OCI-LY1 (cell line): Measurements from ENCODE around the gene GNPTAB.

Experiments used
- H2AFZ ChIP-seq: fragments of 200-600 bp; sonication (generic), shearing (Covaris generic); 2 replicates; pipeline ENCODE4 v1.6.0; 2014; ENCODE audit warnings: antibody characterized with exemption, mild to moderate bottlenecking, low read length
- H3F3A ChIP-seq: fragments of 200-600 bp; sonication (generic), shearing (Covaris generic); 2 replicates; pipeline ENCODE4 v1.6.0; 2014; ENCODE audit warnings: mild to moderate bottlenecking, antibody characterized with exemption, low read length, moderate library complexity; ENCODE audit not compliant: insufficient read depth
- H3K27ac ChIP-seq: fragments of 200-600 bp; sonication (generic); 2 replicates; pipeline ENCODE4 v1.5.1; 2014; ENCODE audit warnings: low read length, mixed run types, mild to moderate bottlenecking, low read depth; ENCODE audit not compliant: poor library complexity, severe bottlenecking
- H3K27me3 ChIP-seq: fragments of 200-600 bp; sonication (generic); 2 replicates; pipeline ENCODE4 v1.6.0; 2014; ENCODE audit warnings: antibody characterized with exemption, mild to moderate bottlenecking, low read length, moderate library complexity; ENCODE audit not compliant: insufficient read depth
- H3K36me3 ChIP-seq: fragments of 200-600 bp; sonication (generic); 2 replicates; pipeline ENCODE4 v1.6.1; 2014; ENCODE audit warnings: mild to moderate bottlenecking, antibody characterized with exemption, low read length, moderate library complexity, mixed read lengths; ENCODE audit not compliant: insufficient read depth
- H3K4me1 ChIP-seq: fragments of 200-600 bp; sonication (generic); 2 replicates; pipeline ENCODE4 v1.5.1; 2014; ENCODE audit warnings: mild to moderate bottlenecking, low read length, moderate library complexity; ENCODE audit not compliant: insufficient read depth, severe bottlenecking
- H3K4me2 ChIP-seq: fragments of 200-600 bp; sonication (generic), shearing (Covaris generic); 2 replicates; pipeline ENCODE4 v1.6.1; 2014; ENCODE audit warnings: low read length
- H3K4me3 ChIP-seq: fragments of 200-600 bp; sonication (generic); 2 replicates; pipeline ENCODE4 v1.5.1; 2014; ENCODE audit warnings: low read length, low read depth, mild to moderate bottlenecking, mixed read lengths; ENCODE audit not compliant: poor library complexity, severe bottlenecking
- H3K79me2 ChIP-seq: fragments of 200-600 bp; shearing (Covaris generic); 2 replicates; pipeline ENCODE4 v1.6.1; 2016; ENCODE audit warnings: mixed run types, low read length, mixed read lengths; ENCODE audit not compliant: insufficient read depth
- H3K9ac ChIP-seq: fragments of 200-600 bp; sonication (generic), shearing (Covaris generic); 2 replicates; pipeline ENCODE4 v1.6.1; 2014; ENCODE audit warnings: mild to moderate bottlenecking, low read length, mixed read lengths
- H3K9me2 ChIP-seq: fragments of 200-600 bp; sonication (generic), shearing (Covaris generic); 2 replicates; pipeline ENCODE4 v1.6.1; 2014; ENCODE audit warnings: low read depth, mild to moderate bottlenecking, low read length, mixed read lengths
- H3K9me3 ChIP-seq: fragments of 200-600 bp; shearing (Covaris generic); 2 replicates; pipeline ENCODE4 v1.6.1; 2014; ENCODE audit warnings: low read length, mixed read lengths
- H4K20me1 ChIP-seq: fragments of 200-600 bp; sonication (generic), shearing (Covaris generic); 2 replicates; pipeline ENCODE4 v1.6.0; 2016; ENCODE audit warnings: mild to moderate bottlenecking, low read length; ENCODE audit not compliant: insufficient read depth
- CTCF ChIP-seq: fragments of 200-600 bp; sonication (generic), shearing (Covaris generic); IDR thresholded peaks from 2 replicates; pipeline ENCODE4 v1.5.1; 2017; ENCODE audit warnings: mild to moderate bottlenecking, antibody characterized with exemption, low read length, moderate library complexity, mixed read lengths
- EZH2 ChIP-seq: fragments of 200-600 bp; sonication (generic), shearing (Covaris generic); IDR thresholded peaks from 2 replicates; pipeline ENCODE4 v1.8.0; 2017; ENCODE audit warnings: borderline replicate concordance, mixed run types, mild to moderate bottlenecking, antibody characterized with exemption, low read length, moderate library complexity, mixed read lengths

Gene GNPTAB

GRCh38 chr12:101795786-101796185 lies 35.0 kb downstream of the GNPTAB start:
- Histone ChIP-seq H3K27ac (no peak overlapping the region), H3K9me3 (no peaks in the 10 kb centered on the region), H3F3A (no peaks in the 10 kb centered on the region), H3K4me3 (no peak overlapping the region), H3K36me3 (no peaks in the 10 kb centered on the region), H3K9ac (no peak overlapping the region), H2AFZ (no peak overlapping the region), H3K79me2 (no peaks in the 10 kb centered on the region), H4K20me1 (no peaks in the 10 kb centered on the region), H3K27me3 (no peaks in the 10 kb centered on the region), H3K4me1 (no peaks in the 10 kb centered on the region), H3K4me2 (no peak overlapping the region), H3K9me2 (no peaks in the 10 kb centered on the region)
- TF ChIP-seq CTCF: no peak
- no peak for TF ChIP-seq EZH2

GRCh38 chr12:101795013-101795412 lies 35.7 kb downstream of the GNPTAB start:
- no peaks in the 10 kb centered on the region for H3K79me2 ChIP-seq
- H3K9me3 ChIP-seq: no peaks in the 10 kb centered on the region
- H3K4me3 ChIP-seq: no peak overlapping the region
- H2AFZ ChIP-seq: no peak overlapping the region
- no peaks in the 10 kb centered on the region for H3K27me3 ChIP-seq
- no peaks in the 10 kb centered on the region for H3F3A ChIP-seq
- no peaks in the 10 kb centered on the region for H4K20me1 ChIP-seq
- TF ChIP-seq EZH2: no peak
- H3K4me2 ChIP-seq: no peak overlapping the region
- no peaks in the 10 kb centered on the region for H3K9me2 ChIP-seq
- H3K27ac ChIP-seq: no peak overlapping the region
- H3K9ac ChIP-seq: no peak overlapping the region
- peaks cover 2% of the 10 kb centered on the region; the same call in 1 of the 2 replicates for H3K36me3 ChIP-seq
- H3K4me1 ChIP-seq: no peaks in the 10 kb centered on the region

GRCh38 chr12:101794574-101794973 lies 36.2 kb downstream of the GNPTAB start:
- H3K36me3 ChIP-seq: peaks cover 6% of the 10 kb centered on the region; the same call in 1 of the 2 replicates

More at GRCh38 chr12:101794574-101794973, 36.2 kb downstream of the GNPTAB start:
- H2AFZ ChIP-seq: no peak overlapping the region
- H3K4me2 ChIP-seq: no peak overlapping the region
- no peaks in the 10 kb centered on the region for H3K9me2 ChIP-seq
- no peaks in the 10 kb centered on the region for H3K27me3 ChIP-seq
- H4K20me1 ChIP-seq: no peaks in the 10 kb centered on the region
- no peak overlapping the region for H3K4me3 ChIP-seq
- no peak for TF ChIP-seq CTCF
- TF ChIP-seq EZH2: no peak
- no peaks in the 10 kb centered on the region for H3K4me1 ChIP-seq
- no peaks in the 10 kb centered on the region for H3K9me3 ChIP-seq
- no peaks in the 10 kb centered on the region for H3F3A ChIP-seq
- H3K27ac ChIP-seq: no peak overlapping the region
- no peak overlapping the region for H3K9ac ChIP-seq
- no peaks in the 10 kb centered on the region for H3K79me2 ChIP-seq
